Kidney epithelial cell (primary cell): ENCODE results near the gene CPNE4. TPM values are rescaled to one million over a fixed set of nuclear protein-coding genes. Genes with fewer than 3 reads are reported as not detected.

Experiments
- DNase-seq: peaks from one replicate; pipeline ENCODE4 v3.0.0-alpha.2; 2010; ENCODE audit warnings: low read depth
- H3K27me3 ChIP-seq: 2 replicates; pipeline ENCODE4 v1.6.0; 2011; ENCODE audit warnings: low read length; ENCODE audit not compliant: control insufficient read depth, insufficient read depth
- H3K36me3 ChIP-seq: 2 replicates; pipeline ENCODE4 v1.5.1; 2011; ENCODE audit warnings: low read length; ENCODE audit not compliant: control insufficient read depth, insufficient read depth
- H3K4me3 ChIP-seq: 2 replicates; pipeline ENCODE4 v1.5.1; 2011; ENCODE audit warnings: low read depth, mild to moderate bottlenecking, control low read depth, low read length
- CTCF ChIP-seq: IDR thresholded peaks from 2 replicates; pipeline ENCODE4 v1.5.1; 2011; ENCODE audit warnings: mild to moderate bottlenecking, moderate library complexity, low read length, control low read depth, inconsistent platforms; ENCODE audit not compliant: insufficient read depth, poor library complexity, severe bottlenecking
- total RNA-seq: library from RNA; depleted of rRNA; stranded (reverse); fragments of >200 nt; gene quantifications from 2 replicates; pipeline ENCODE4 v1.2.3, GENCODE V29; 2015

CPNE4 gene
- total RNA-seq, 1 donor from 2014 or later: 3.7 TPM

GRCh38 chr3:131744765-131745164 is 290.0 kb downstream of the CPNE4 start:
- no peak for TF ChIP-seq CTCF
- no peak for DNase-seq
- Histone ChIP-seq H3K27me3 (no peaks in the 10 kb centered on the region), H3K4me3 (no peak overlapping the region), H3K36me3 (no peaks in the 10 kb centered on the region)

- no peaks in the 10 kb centered on the region for H3K27me3 ChIP-seq
- no peak for DNase-seq
- H3K4me3 ChIP-seq: no peak overlapping the region
- no peaks in the 10 kb centered on the region for H3K36me3 ChIP-seq
- TF ChIP-seq CTCF: no peak
Observed at GRCh38 chr3:131743126-131743525, 291.7 kb downstream of the CPNE4 start.

DNA sequence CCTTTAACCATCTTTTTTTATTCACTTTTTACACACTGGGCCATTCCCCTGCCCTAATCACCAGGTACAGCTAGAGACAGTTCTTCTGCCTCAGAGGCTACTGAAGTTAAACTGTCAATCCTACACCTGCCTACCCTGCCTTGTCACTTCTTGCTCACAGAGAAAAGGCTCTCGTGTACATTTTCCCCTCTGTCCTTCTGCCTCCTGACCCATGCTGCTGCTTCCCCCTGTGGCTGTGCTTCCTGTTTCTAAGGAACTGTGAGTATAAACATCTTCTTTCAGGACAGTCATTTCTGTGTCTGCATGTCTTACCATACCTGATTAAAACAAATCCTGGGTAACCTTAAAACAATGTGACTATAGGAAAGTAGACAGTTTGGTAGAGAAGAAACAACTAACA is 295.6 kb downstream of the CPNE4 start:
- no peak overlapping the region for H3K4me3 ChIP-seq
- no peak for DNase-seq
- H3K36me3 ChIP-seq: no peaks in the 10 kb centered on the region
- no peak for TF ChIP-seq CTCF
- no peaks in the 10 kb centered on the region for H3K27me3 ChIP-seq

DNA sequence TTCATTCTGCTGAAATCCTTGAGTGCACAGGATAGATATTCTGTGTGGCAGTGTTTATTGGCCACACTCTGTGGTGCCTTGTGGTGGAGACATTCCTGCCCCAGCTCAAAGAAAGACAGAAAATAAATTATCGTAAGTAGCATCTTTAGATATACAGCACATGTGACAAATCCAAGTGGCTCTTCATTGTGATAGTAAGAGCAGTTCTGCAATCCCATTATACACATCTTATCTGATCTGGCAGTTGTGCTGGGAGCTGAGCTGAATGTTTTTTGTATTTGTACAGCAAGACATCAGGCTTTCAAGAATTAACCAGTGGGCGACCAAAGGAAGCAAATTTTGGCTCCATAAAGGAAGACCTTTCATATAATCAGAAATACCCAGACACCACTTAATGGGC is 296.7 kb downstream of the CPNE4 start:
- no peak overlapping the region for H3K4me3 ChIP-seq
- TF ChIP-seq CTCF: no peak
- H3K27me3 ChIP-seq: no peaks in the 10 kb centered on the region
- no peaks in the 10 kb centered on the region for H3K36me3 ChIP-seq
- DNase-seq: no peak

DNA sequence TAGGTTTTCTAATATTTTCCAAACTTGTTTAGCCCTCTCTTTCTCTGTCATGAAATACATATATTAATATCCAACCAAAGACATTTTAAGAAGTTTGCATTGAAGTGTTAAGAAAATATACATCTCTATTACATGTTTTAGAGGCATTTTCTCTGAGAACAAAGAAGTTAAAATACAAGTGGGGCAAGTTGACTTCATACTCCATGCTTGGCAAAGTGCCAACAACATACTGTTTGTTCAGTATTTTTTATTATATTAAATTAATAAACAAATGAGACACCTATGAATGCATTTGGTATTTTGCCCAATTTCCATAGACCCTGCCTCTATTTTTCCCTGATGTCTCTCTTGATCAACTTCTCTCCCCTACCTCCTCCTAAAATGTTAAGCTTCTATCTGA is 299.3 kb downstream of the CPNE4 start:
- Histone ChIP-seq H3K36me3 (no peaks in the 10 kb centered on the region), H3K4me3 (no peak overlapping the region), H3K27me3 (no peaks in the 10 kb centered on the region)
- DNase-seq: no peak
- no peak for TF ChIP-seq CTCF

GRCh38 chr3:131735116-131735515 is 299.7 kb downstream of the CPNE4 start:
- no peak for TF ChIP-seq CTCF
- no peak overlapping the region for H3K4me3 ChIP-seq
- H3K27me3 ChIP-seq: no peaks in the 10 kb centered on the region
- H3K36me3 ChIP-seq: no peaks in the 10 kb centered on the region
- DNase-seq: no peak
